HG03108 (cell line): ENCODE results near the gene ACSS1.

ENCODE experiments used
- ATAC-seq: cut with Tn5 transposase; IDR thresholded peaks from one replicate; pipeline ENCODE4 v1.9.1; 2021; ENCODE audit warnings: moderate library complexity; ENCODE audit not compliant: unreplicated experiment

ACSS1 gene

GRCh38 chr20:25048519-25048952 lies 9.4 kb downstream of the ACSS1 start:
- ATAC-seq: no peak

GRCh38 chr20:25047766-25048165 lies 10.2 kb downstream of the ACSS1 start:
- no peak for ATAC-seq

- ATAC-seq: no peak
These were observed 10.9 kb downstream of the ACSS1 start for GRCh38 chr20:25046736-25047666.

GRCh38 chr20:25046181-25046641 lies 11.7 kb downstream of the ACSS1 start:
- no peak for ATAC-seq

GRCh38 chr20:25045343-25045712 lies 12.6 kb downstream of the ACSS1 start:
- no peak for ATAC-seq

- ATAC-seq: no peak
These were observed 13.1 kb downstream of the ACSS1 start for GRCh38 chr20:25044660-25045342.

- no peak for ATAC-seq
These were observed 13.7 kb downstream of the ACSS1 start for GRCh38 chr20:25044261-25044560.

GRCh38 chr20:25043499-25044260 lies 14.3 kb downstream of the ACSS1 start:
- ATAC-seq: no peak

GRCh38 chr20:25042531-25043498 lies 15.1 kb downstream of the ACSS1 start:
- peak; percentile 85 for ATAC-seq

- ATAC-seq: no peak
These were observed 16.0 kb downstream of the ACSS1 start for GRCh38 chr20:25041813-25042530.

GRCh38 chr20:25040438-25040831 lies 17.5 kb downstream of the ACSS1 start:
- ATAC-seq: no peak

GRCh38 chr20:25039697-25040437 lies 18.1 kb downstream of the ACSS1 start:
- ATAC-seq: no peak

GRCh38 chr20:25038591-25039015 lies 19.3 kb downstream of the ACSS1 start:
- no peak for ATAC-seq

GRCh38 chr20:25038103-25038410 lies 19.9 kb downstream of the ACSS1 start:
- no peak for ATAC-seq

GRCh38 chr20:25037288-25038102 lies 20.4 kb downstream of the ACSS1 start:
- no peak for ATAC-seq

GRCh38 chr20:25036331-25036936 lies 21.5 kb downstream of the ACSS1 start:
- ATAC-seq: no peak

GRCh38 chr20:25035921-25036320 lies 22.0 kb downstream of the ACSS1 start:
- ATAC-seq: no peak

GRCh38 chr20:25033924-25034300 lies 24.0 kb downstream of the ACSS1 start:
- no peak for ATAC-seq
